ENCODE data around the gene RFX1.

- TF ChIP-seq CTCF (IDR thresholded peaks at IDR 0.05) (no peak), ZFX (IDR thresholded peaks at IDR 0.05; ENCODE audit: borderline replicate concordance) (no peak)
Measured at GRCh38 chr19:13974073-13974472, 32.0 kb downstream of the RFX1 start.

All from 22Rv1 (cell line).